Calu3 (cell line): ENCODE results near the gene GALR3. TPM values are rescaled to one million over a fixed set of nuclear protein-coding genes. Genes with fewer than 3 reads are reported as not detected.
A peak's percentile ranks its signal among the peaks of the same experiment; 100 is the strongest.

ENCODE experiments used
- BruUV-seq: library from RNA; stranded (reverse); fragments of 400-500 nt; replicated peaks from 2 replicates; lab custom pipeline; 2021; lab: Mats Ljungman, UMichigan
- CTCF ChIA-PET: fragments of 300-600 bp; sonication (Branson Sonifier 250); formaldehyde crosslinking; loops from one replicate; lab custom pipeline; 2022; ENCODE audit warnings: antibody characterized with exemption; lab: Charles Lee
- DNase-seq: peaks from one replicate; pipeline ENCODE4 v3.0.0; 2022
- H3K27ac Mint-ChIP-seq: one replicate; pipeline ENCODE4 v1.8.0; 2022; ENCODE audit warnings: mixed read lengths; ENCODE audit not compliant: unreplicated experiment
- H3K27me3 Mint-ChIP-seq: one replicate; pipeline ENCODE4 v1.8.0; 2022; ENCODE audit warnings: mixed read lengths; ENCODE audit not compliant: unreplicated experiment
- H3K36me3 Mint-ChIP-seq: one replicate; pipeline ENCODE4 v1.8.0; 2022; ENCODE audit warnings: mild to moderate bottlenecking, moderate library complexity, mixed read lengths; ENCODE audit not compliant: insufficient read depth, unreplicated experiment
- H3K4me1 Mint-ChIP-seq: one replicate; pipeline ENCODE4 v1.8.0; 2022; ENCODE audit warnings: mild to moderate bottlenecking, low read depth, mixed read lengths; ENCODE audit not compliant: unreplicated experiment
- H3K4me3 Mint-ChIP-seq: one replicate; pipeline ENCODE4 v1.8.0; 2022; ENCODE audit warnings: mild to moderate bottlenecking, low read depth, moderate library complexity, mixed read lengths; ENCODE audit not compliant: unreplicated experiment
- H3K9me3 Mint-ChIP-seq: one replicate; pipeline ENCODE4 v1.8.0; 2022; ENCODE audit warnings: low read depth, mixed read lengths; ENCODE audit not compliant: unreplicated experiment
- CTCF ChIP-seq: fragments of 200-600 bp; IDR thresholded peaks from one replicate; pipeline ENCODE4 v1.8.0; 2022; ENCODE audit warnings: antibody characterized with exemption; ENCODE audit not compliant: unreplicated experiment
- intact Hi-C: fragments of 100-400 bp; cut with micrococcal nuclease; formaldehyde crosslinking; loops from one replicate; pipeline ENCODE4 v1.10.0; 2022; ENCODE audit not compliant: unreplicated experiment
- total RNA-seq: library from RNA; stranded (reverse); gene quantifications from 2 replicates; pipeline ENCODE4 v1.2.3, GENCODE V29; 2022

The GALR3 gene
- total RNA-seq, 1 experiment from 2014 or later, result 0.31 TPM

DNA sequence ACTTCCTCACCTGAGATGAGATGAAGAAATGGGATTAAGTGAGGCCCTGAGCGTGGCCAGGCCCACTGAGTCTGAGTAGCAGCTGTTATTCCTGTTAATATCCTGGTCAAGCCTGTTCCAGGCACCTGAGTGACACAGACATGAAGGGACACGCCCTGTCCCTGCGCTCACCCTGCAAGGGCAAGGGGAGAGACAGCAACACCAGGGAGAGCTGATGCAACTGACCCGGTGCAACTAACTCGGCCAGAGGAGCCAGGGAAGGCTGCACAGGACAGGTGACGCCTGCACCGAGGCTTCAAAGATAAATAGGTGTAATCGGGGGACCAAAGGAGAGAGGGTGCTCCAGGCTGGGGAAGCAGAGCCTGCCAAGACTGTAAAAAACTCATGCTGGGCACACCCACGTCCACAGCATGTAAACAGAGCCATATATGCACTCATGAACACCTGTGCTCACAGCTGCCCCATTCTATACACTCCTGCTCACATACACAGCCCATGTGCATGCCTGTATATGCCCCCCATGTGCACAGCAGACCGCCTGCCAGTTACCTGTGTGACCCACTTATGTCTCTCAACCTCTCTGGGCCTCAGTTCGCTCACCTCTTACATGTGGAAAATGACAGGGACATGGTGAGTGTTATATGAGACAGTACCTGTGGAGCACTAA, 38.2 kb upstream of the GALR3 start:
- CTCF ChIA-PET, result no interaction called here
- intact Hi-C loops, result no loop called here
- no peak for TF ChIP-seq CTCF
- H3K4me1 Mint-ChIP-seq, result peaks cover 13% of the 10 kb centered on the region
- no peaks in the 10 kb centered on the region for H3K27me3 Mint-ChIP-seq
- peak overlapping the region; percentile 33 for H3K4me3 Mint-ChIP-seq
- H3K9me3 Mint-ChIP-seq, result no peaks in the 10 kb centered on the region
- H3K36me3 Mint-ChIP-seq, result peaks cover 17% of the 10 kb centered on the region
- DNase-seq, result peak; percentile 79
- no TSS peak for BruUV-seq
- peak overlapping the region; percentile 72 for H3K27ac Mint-ChIP-seq

- Mint-ChIP-seq H3K36me3 (no peaks in the 10 kb centered on the region), H3K27ac (no peak overlapping the region), H3K4me1 (peaks cover 15% of the 10 kb centered on the region), H3K9me3 (no peaks in the 10 kb centered on the region), H3K4me3 (no peak overlapping the region), H3K27me3 (no peaks in the 10 kb centered on the region)
- no peak for DNase-seq
- TF ChIP-seq CTCF, result no peak
- intact Hi-C loops, result loop anchor here (10.0 kb wide), 1 partner anchor 145 kb away; no protein-coding TSS in a partner anchor
- CTCF ChIA-PET, result no interaction called here
- BruUV-seq, result no TSS peak
These were observed 32.9 kb upstream of the GALR3 start for GRCh38 chr22:37790234-37790633.

DNA sequence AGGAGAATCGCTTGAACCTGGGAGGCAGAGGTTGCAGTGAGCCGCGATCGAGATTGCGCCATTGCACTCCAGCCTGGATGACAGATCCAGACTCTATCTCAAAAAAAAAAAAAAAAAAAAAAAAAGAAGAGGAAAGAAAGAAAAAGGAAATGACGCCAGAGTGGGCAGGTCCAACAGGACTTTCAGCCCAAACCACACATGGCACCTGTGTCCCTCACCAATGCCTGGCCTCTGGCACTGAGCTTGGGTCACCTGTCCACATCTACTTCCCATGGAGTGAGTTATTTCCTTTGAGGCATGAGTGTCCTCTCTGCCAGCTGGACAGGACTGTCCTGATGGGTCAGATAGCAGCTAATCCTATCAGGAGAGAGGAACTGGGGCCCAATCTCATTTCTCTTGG, 30.7 kb upstream of the GALR3 start:
- intact Hi-C loops, result loop anchor here (10.0 kb wide), 1 partner anchor 148 kb away; no protein-coding TSS in a partner anchor
- no peak for DNase-seq
- peaks cover 12% of the 10 kb centered on the region for H3K4me1 Mint-ChIP-seq
- H3K27me3 Mint-ChIP-seq, result no peaks in the 10 kb centered on the region
- TF ChIP-seq CTCF, result no peak
- no peaks in the 10 kb centered on the region for H3K36me3 Mint-ChIP-seq
- no peak overlapping the region for H3K27ac Mint-ChIP-seq
- CTCF ChIA-PET, result interaction anchor here (0.7 to 1.2 kb wide), 5 partner anchors 10 to 149 kb away, joined by 4 to 12 read pairs (median 5); partner anchors contain the start of gene PDXP
- no TSS peak for BruUV-seq
- no peaks in the 10 kb centered on the region for H3K9me3 Mint-ChIP-seq
- no peak overlapping the region for H3K4me3 Mint-ChIP-seq

DNA sequence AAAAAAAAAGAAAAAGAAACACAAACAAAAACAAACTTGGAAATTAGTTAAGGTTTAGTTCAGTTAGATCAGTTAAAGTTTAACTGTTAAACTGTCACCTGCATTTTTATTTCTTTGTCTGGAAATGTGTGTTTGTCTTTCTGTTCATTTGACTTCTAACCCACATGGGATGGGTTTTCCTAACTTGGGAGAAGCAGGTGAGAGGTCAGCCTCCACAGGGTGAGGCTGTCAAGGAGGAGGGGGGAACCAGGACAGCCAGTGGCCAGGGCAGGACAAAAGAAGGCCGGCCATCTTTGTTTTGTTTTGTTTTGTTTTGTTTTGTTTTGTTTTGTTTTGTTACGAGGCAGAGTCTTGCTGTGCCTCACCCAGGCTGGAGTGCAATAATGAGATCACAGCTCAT, 28.8 kb upstream of the GALR3 start:
- Mint-ChIP-seq H3K36me3 (no peaks in the 10 kb centered on the region), H3K27ac (peak overlapping the region; percentile 54), H3K27me3 (no peaks in the 10 kb centered on the region), H3K9me3 (no peaks in the 10 kb centered on the region), H3K4me1 (peaks cover 12% of the 10 kb centered on the region), H3K4me3 (no peak overlapping the region)
- intact Hi-C loops, result loop anchor here (10.0 kb wide), 1 partner anchor 150 kb away; no protein-coding TSS in a partner anchor
- no peak for TF ChIP-seq CTCF
- no TSS peak for BruUV-seq
- CTCF ChIA-PET, result interaction anchor here (0.7 kb wide), 1 partner anchor 188 kb away, joined by 3 read pairs; no protein-coding TSS in a partner anchor
- DNase-seq, result no peak
